ENCODE measurements around the gene PORCN.

PORCN gene

GRCh38 chrX:48488034-48488433, 20.8 kb upstream of the PORCN start:
- TF ChIP-seq POLR2A (IDR thresholded peaks at IDR 0.05; ENCODE audit: low read depth, low read length) = no peak
- no peak for FAIRE-seq
- no peak for DNase-seq (ENCODE audit: insufficient read length, low spot score)

- DNase-seq (ENCODE audit: insufficient read length, low spot score) = no peak
- no peak for FAIRE-seq
- no peak for TF ChIP-seq POLR2A (IDR thresholded peaks at IDR 0.05; ENCODE audit: low read depth, low read length)
Observed at GRCh38 chrX:48489296-48489695, 19.5 kb upstream of the PORCN start.

DNA sequence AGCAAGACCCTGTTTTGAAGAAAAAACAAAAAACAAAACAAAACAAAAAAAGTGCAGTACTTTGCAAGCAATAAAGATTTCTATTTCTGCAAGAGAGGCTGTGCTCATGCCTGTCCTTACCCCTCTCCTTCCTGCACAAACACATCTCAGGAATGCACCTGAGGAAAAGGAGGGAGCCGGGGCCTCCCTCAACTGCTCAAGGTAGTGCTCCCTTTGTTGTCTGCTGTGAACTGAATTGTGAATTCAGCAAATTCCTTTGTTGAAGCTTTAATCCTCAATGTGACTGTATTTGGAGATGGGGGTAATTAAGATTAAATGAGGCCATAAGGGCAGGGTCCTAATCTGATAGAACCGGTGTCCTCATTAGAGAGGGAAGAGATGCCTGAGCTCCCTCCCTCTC, 18.9 kb upstream of the PORCN start:
- no peak for DNase-seq (ENCODE audit: insufficient read length, low spot score)
- no peak for TF ChIP-seq POLR2A (IDR thresholded peaks at IDR 0.05; ENCODE audit: low read depth, low read length)

GRCh38 chrX:48490661-48491060, 18.1 kb upstream of the PORCN start:
- no peak for DNase-seq (ENCODE audit: insufficient read length, low spot score)
- no peak for TF ChIP-seq POLR2A (IDR thresholded peaks at IDR 0.05; ENCODE audit: low read depth, low read length)
- FAIRE-seq = no peak

More for the DNA sequence above, 18.9 kb upstream of the PORCN start:
- no peak for FAIRE-seq

DNA sequence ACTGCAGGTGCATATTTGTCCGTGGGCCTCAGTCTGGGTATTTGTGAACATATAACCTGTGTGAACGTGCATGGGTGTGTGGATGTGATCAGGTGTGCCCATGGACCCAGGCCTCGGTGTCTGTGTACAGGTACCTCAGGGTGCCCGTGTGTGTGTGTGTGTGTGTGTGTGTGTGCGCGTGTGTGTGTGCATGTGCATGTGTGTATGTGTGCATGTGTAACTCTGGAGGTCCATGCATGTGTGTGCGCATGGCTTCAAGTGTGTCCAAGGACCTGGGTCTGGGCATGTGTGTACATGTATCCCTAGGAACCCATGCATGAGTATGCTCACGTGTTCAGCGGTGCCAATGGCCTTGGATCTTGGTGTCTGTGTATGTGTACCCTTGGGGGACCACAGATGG, 17.0 kb upstream of the PORCN start:
- TF ChIP-seq POLR2A (IDR thresholded peaks at IDR 0.05; ENCODE audit: low read depth, low read length) = no peak
- FAIRE-seq (no peak), DNase-seq (ENCODE audit: insufficient read length, low spot score) (no peak)

- no peak for TF ChIP-seq POLR2A (IDR thresholded peaks at IDR 0.05; ENCODE audit: low read depth, low read length)
- FAIRE-seq (no peak), DNase-seq (ENCODE audit: insufficient read length, low spot score) (no peak)
Observed at GRCh38 chrX:48492293-48492910, 16.4 kb upstream of the PORCN start.

DNA sequence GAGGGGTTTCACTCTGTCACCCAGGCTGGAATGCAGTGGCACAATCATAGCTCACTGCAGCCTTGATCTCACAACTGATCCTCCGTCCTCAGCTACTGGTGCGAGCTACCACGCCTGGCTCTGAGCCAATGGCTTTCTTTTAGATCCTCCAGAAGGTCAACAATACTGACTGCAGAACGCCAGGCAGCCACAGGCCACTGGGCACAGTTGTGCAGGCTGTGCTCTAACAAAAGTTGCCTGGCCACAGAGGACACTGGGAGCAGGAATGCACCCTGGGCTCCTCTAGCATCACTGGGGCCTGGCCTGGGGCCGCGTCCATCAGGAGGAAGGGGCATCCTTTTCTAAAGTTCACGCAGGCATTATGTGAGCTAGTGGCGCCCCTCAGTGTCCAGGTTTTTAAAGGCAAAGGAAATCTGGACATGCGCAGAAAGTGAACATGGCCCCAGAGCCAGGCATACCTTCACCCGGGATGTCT, 14.9 kb upstream of the PORCN start:
- no peak for DNase-seq (ENCODE audit: insufficient read length, low spot score)
- no peak for FAIRE-seq
- TF ChIP-seq POLR2A (IDR thresholded peaks at IDR 0.05; ENCODE audit: low read depth, low read length) = no peak

DNA sequence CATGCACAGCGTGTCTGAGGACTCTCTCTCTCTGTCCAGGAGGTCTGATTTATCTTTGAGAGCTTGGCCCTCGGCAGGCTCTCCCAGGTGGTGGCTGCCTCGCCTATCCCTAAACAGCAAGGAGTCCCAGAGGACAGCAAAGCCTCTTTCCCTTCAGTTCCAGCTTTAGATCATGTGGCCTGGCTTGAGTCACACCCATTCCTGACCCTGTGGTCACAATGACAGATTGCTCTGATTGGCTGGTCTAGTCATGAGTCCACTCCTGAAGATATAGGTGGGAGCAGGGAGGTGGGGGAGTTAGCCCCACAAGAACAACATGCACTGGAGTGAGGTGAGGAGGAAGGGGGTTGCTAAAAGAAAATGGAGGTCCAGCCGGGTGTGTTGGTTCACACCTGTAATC, 12.1 kb upstream of the PORCN start:
- FAIRE-seq = no peak
- no peak for TF ChIP-seq POLR2A (IDR thresholded peaks at IDR 0.05; ENCODE audit: low read depth, low read length)
- DNase-seq (ENCODE audit: insufficient read length, low spot score) = no peak

DNA sequence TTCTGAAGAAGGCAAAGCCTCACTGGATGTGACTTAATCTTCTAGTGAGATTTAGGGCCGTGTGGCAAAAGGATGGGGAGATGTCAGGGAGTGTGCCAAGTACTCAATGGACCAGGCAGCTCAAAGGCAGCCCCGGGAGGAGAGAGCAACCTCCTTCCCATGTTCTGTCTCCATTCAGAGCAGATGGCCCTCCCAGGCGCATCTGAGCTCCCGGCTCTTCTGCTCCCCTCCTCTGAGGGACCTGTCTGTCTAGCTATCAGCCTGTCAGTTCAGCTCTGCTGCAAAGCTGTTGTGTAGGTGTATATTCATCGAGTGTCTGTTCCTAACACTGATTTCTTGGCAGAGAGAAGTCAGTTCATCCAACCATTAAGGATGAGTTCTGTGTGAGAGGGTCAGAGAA, 10.9 kb upstream of the PORCN start:
- no peak for TF ChIP-seq POLR2A (IDR thresholded peaks at IDR 0.05; ENCODE audit: low read depth, low read length)
- DNase-seq (ENCODE audit: insufficient read length, low spot score) = no peak
- FAIRE-seq = no peak

GRCh38 chrX:48498374-48498809, 10.4 kb upstream of the PORCN start:
- no peak for TF ChIP-seq POLR2A (IDR thresholded peaks at IDR 0.05; ENCODE audit: low read depth, low read length)
- peak; percentile 30 for DNase-seq (ENCODE audit: insufficient read length, low spot score)
- no peak for FAIRE-seq

- no peak for FAIRE-seq
- no peak for TF ChIP-seq POLR2A (IDR thresholded peaks at IDR 0.05; ENCODE audit: low read depth, low read length)
- DNase-seq (ENCODE audit: insufficient read length, low spot score) = no peak
Observed at GRCh38 chrX:48504261-48504660, 4.5 kb upstream of the PORCN start.

DNA sequence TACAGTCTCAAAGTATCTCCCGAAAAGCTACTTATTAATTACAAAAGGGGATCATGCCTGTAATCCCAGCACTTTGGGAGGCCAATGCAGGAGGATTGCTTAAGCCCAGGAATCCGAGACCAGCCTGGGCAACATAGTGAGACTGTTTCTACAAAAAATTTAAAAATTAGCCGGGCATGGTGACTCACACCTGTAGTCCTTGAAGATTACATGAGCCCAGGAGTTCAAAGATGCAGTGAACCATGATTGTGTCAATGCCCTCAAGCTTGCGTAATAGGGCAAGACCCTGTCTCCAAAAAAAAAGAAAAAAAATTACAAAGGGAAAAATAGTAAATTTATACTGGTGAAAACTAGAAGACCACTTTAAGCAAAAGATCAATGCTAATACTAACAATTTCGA, 3.3 kb upstream of the PORCN start:
- DNase-seq (ENCODE audit: insufficient read length, low spot score) (no peak), FAIRE-seq (no peak)
- no peak for TF ChIP-seq POLR2A (IDR thresholded peaks at IDR 0.05; ENCODE audit: low read depth, low read length)

DNA sequence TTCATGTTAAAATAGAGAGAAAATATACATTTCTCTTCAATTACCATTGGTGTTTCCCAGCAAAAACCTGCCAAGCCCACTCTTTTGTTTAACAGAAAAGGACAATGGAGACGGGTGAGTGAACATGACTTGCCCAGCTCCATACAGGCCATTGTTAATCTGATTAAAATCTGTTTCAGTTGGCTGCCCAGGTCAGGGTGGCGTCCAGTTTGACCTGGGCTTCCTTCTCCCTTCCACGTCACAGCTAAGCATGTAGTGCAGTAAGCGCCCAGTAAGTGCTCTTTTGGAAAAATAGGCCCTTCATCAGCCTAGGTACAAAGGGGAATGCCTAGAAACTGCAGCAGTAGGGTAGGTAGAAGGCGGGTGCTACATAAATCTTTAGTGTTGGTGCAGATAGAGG, 1.5 kb upstream of the PORCN start:
- no peak for DNase-seq (ENCODE audit: insufficient read length, low spot score)
- no peak for TF ChIP-seq POLR2A (IDR thresholded peaks at IDR 0.05; ENCODE audit: low read depth, low read length)
- no peak for FAIRE-seq

GRCh38 chrX:48509245-48509590, 426 bp downstream of the PORCN start:
- DNase-seq (ENCODE audit: insufficient read length, low spot score) (no peak), FAIRE-seq (no peak)
- no peak for TF ChIP-seq POLR2A (IDR thresholded peaks at IDR 0.05; ENCODE audit: low read depth, low read length)

- FAIRE-seq = no peak
Observed at GRCh38 chrX:48509619-48510018, 827 bp downstream of the PORCN start.

GRCh38 chrX:48511560-48511959, 2.8 kb downstream of the PORCN start:
- no peak for TF ChIP-seq POLR2A (IDR thresholded peaks at IDR 0.05; ENCODE audit: low read depth, low read length)
- DNase-seq (ENCODE audit: insufficient read length, low spot score) (no peak), FAIRE-seq (no peak)

More at GRCh38 chrX:48509619-48510018, 827 bp downstream of the PORCN start:
- no peak for DNase-seq (ENCODE audit: insufficient read length, low spot score)
- no peak for TF ChIP-seq POLR2A (IDR thresholded peaks at IDR 0.05; ENCODE audit: low read depth, low read length)

All from H54 (cell line).